Kidney (tissue), 14 donors: ENCODE measurements around the gene CLCA1. TPM values are rescaled to one million over a fixed set of nuclear protein-coding genes. Genes with fewer than 3 reads are reported as not detected.

Experiments used
- DNase-seq, 5 donors: peaks; one replicate each; pipeline ENCODE4 v3.0.0-alpha.2; 2013 to 2020
- FAIRE-seq: peaks from 2 replicates; lab custom pipeline; 2012; peaks lifted over from hg19 to GRCh38; lab: Jason Lieb, UNC
- H3K27ac ChIP-seq, 2 donors: one replicate each; pipeline ENCODE4 v1.7.0; 2013; ENCODE audit warnings: low read depth in 2 of 2, low read length in 2 of 2, inconsistent platforms in 1 of 2
- H3K27me3 ChIP-seq: one replicate; pipeline ENCODE4 v1.7.1; 2013; ENCODE audit warnings: low read length, inconsistent platforms; ENCODE audit not compliant: control insufficient read depth, insufficient read depth
- H3K36me3 ChIP-seq, 3 donors: one replicate each; pipeline versions ENCODE4 v1.7.0 to v1.7.1; 2013; ENCODE audit warnings: low read length in 3 of 3, control low read depth in 1 of 3, inconsistent platforms in 1 of 3; ENCODE audit not compliant: insufficient read depth in 3 of 3, control insufficient read depth in 2 of 3
- H3K4me1 ChIP-seq, 3 donors: one replicate each; pipeline versions ENCODE4 v1.7.0 to v1.7.1; 2013; ENCODE audit warnings: low read length in 3 of 3, inconsistent platforms in 1 of 3, low read depth in 1 of 3; ENCODE audit not compliant: control insufficient read depth in 2 of 3, insufficient read depth in 2 of 3
- H3K4me3 ChIP-seq, 3 donors: one replicate each; pipeline versions ENCODE4 v1.7.0 to v1.8.1; 2013; ENCODE audit warnings: low read length in 3 of 3, control low read depth in 1 of 3, inconsistent platforms in 1 of 3
- H3K9ac ChIP-seq, 3 donors: one replicate each; pipeline versions ENCODE4 v1.7.0 to v1.7.1; 2013; ENCODE audit warnings: low read length in 3 of 3, control low read depth in 1 of 3, inconsistent platforms in 1 of 3
- H3K9me3 ChIP-seq, 3 donors: one replicate each; pipeline versions ENCODE4 v1.7.0 to v1.7.1; 2013; ENCODE audit warnings: low read length in 3 of 3, control low read depth in 1 of 3, inconsistent platforms in 1 of 3; ENCODE audit not compliant: control insufficient read depth in 2 of 3, insufficient read depth in 1 of 3
- CTCF ChIP-seq: IDR thresholded peaks from 3 replicates; pipeline ENCODE4 v1.5.1; 2012; ENCODE audit warnings: mild to moderate bottlenecking, moderate library complexity, borderline replicate concordance; ENCODE audit not compliant: insufficient read depth; ENCODE audit errors: extremely low read depth
- intact Hi-C: fragments of 100-400 bp; cut with DNase I; formaldehyde crosslinking; loops from one replicate; pipeline ENCODE4 v1.11.1; 2022
- polyA plus RNA-seq: library from polyadenylated mRNA; stranded (reverse); fragments of 350-450 nt; fragmentation: Illumina TruSeq; extraction: RNeasy Lipid Tissue Mini Kit (QIAGEN cat#74804); gene quantifications from one replicate; pipeline ENCODE4 v1.2.3, GENCODE V29; 2014; ENCODE audit warnings: low read depth, low replicate concordance; ENCODE audit not compliant: insufficient read depth
- total RNA-seq: library from RNA; stranded (reverse); fragmentation: NEBNext Ultra II Directional; extraction: Animal tissue kit (Norgen Biotek cat#: 25700); gene quantifications from one replicate; pipeline ENCODE4 v1.2.1, GENCODE V29; 2021
- donor health status: control.
- donor health status: control.
- donor health status: control.
- donor health status: control.
- donor health status: control.
- donor health status: DM: yes; HTN: yes; CAD: no.
- donor health status: Normal renal cell carcinoma (clear cell type).

CLCA1 gene
- total and polyA plus RNA-seq, 2 donors from 2014 or later, result not detected

GRCh38 chr1:86453664-86454063, 15.1 kb upstream of the CLCA1 start:
- H3K36me3 ChIP-seq, result no peaks in the 10 kb centered on the region
- no peak overlapping the region for H3K9ac ChIP-seq
- intact Hi-C loops, result no loop called here
- no peak overlapping the region for H3K27ac ChIP-seq
- no peak for DNase-seq
- no peaks in the 10 kb centered on the region for H3K4me1 ChIP-seq
- H3K27me3 ChIP-seq, result no peaks in the 10 kb centered on the region
- no peak for FAIRE-seq
- TF ChIP-seq CTCF, result no peak
- no peak overlapping the region for H3K4me3 ChIP-seq
- no peaks in the 10 kb centered on the region for H3K9me3 ChIP-seq

- Histone ChIP-seq H3K27ac (no peak overlapping the region), H3K36me3 (no peaks in the 10 kb centered on the region), H3K9me3 (no peaks in the 10 kb centered on the region), H3K4me3 (no peak overlapping the region), H3K9ac (no peak overlapping the region), H3K27me3 (no peaks in the 10 kb centered on the region), H3K4me1 (no peaks in the 10 kb centered on the region)
- TF ChIP-seq CTCF, result no peak
- intact Hi-C loops, result no loop called here
- FAIRE-seq, result no peak
- DNase-seq, result no peak
Measured at GRCh38 chr1:86455073-86455472, 13.7 kb upstream of the CLCA1 start.

DNA sequence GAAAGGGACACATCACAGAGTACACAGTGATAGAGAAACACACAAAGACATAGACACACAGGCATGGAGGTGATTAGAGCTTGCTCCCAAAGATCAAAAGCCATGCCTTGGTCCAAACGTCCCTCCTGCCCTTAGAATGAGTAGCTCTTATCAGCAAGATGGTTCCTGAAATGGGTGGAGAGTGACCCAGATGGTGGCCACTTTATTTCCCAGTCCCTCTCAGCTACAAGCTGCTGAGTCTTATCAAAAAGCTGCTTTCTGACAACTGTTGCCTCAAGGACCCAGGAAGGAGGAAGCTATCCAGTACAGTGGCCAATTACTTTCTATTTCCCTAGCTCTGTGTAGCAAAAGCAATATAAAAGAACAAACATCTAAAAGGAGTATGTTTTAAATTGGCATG, 7.7 kb upstream of the CLCA1 start:
- Histone ChIP-seq H3K4me1 (no peaks in the 10 kb centered on the region), H3K9ac (no peak overlapping the region), H3K36me3 (no peaks in the 10 kb centered on the region), H3K27ac (no peak overlapping the region), H3K9me3 (no peaks in the 10 kb centered on the region), H3K4me3 (no peak overlapping the region), H3K27me3 (no peaks in the 10 kb centered on the region)
- DNase-seq (no peak), FAIRE-seq (no peak)
- no peak for TF ChIP-seq CTCF
- intact Hi-C loops, result no loop called here

GRCh38 chr1:86461482-86461881, 7.2 kb upstream of the CLCA1 start:
- no peaks in the 10 kb centered on the region for H3K27me3 ChIP-seq
- no peak for TF ChIP-seq CTCF
- no peak overlapping the region for H3K27ac ChIP-seq
- H3K9me3 ChIP-seq, result no peaks in the 10 kb centered on the region
- no peak overlapping the region for H3K9ac ChIP-seq
- no peaks in the 10 kb centered on the region for H3K36me3 ChIP-seq
- H3K4me1 ChIP-seq, result no peaks in the 10 kb centered on the region
- no peak overlapping the region for H3K4me3 ChIP-seq
- FAIRE-seq, result no peak
- DNase-seq, result no peak
- intact Hi-C loops, result no loop called here
